Kidney epithelial cell (primary cell): ENCODE data around the gene NUP133. TPM values are rescaled to one million over a fixed set of nuclear protein-coding genes. Genes with fewer than 3 reads are reported as not detected.

ENCODE experiments used
- DNase-seq: peaks from one replicate; pipeline ENCODE4 v3.0.0-alpha.2; 2010; ENCODE audit warnings: low read depth
- H3K27me3 ChIP-seq: 2 replicates; pipeline ENCODE4 v1.6.0; 2011; ENCODE audit warnings: low read length; ENCODE audit not compliant: control insufficient read depth, insufficient read depth
- H3K36me3 ChIP-seq: 2 replicates; pipeline ENCODE4 v1.5.1; 2011; ENCODE audit warnings: low read length; ENCODE audit not compliant: control insufficient read depth, insufficient read depth
- H3K4me3 ChIP-seq: 2 replicates; pipeline ENCODE4 v1.5.1; 2011; ENCODE audit warnings: low read depth, mild to moderate bottlenecking, control low read depth, low read length
- CTCF ChIP-seq: IDR thresholded peaks from 2 replicates; pipeline ENCODE4 v1.5.1; 2011; ENCODE audit warnings: mild to moderate bottlenecking, moderate library complexity, low read length, control low read depth, inconsistent platforms; ENCODE audit not compliant: insufficient read depth, poor library complexity, severe bottlenecking
- total RNA-seq: library from RNA; depleted of rRNA; stranded (reverse); fragments of >200 nt; gene quantifications from 2 replicates; pipeline ENCODE4 v1.2.3, GENCODE V29; 2015

NUP133 gene
- total RNA-seq, 1 donor from 2014 or later: 28.6 TPM

- H3K27me3 ChIP-seq: peaks cover 37% of the 10 kb centered on the region
- DNase-seq: no peak
- H3K36me3 ChIP-seq: no peaks in the 10 kb centered on the region
- H3K4me3 ChIP-seq: no peak overlapping the region
- TF ChIP-seq CTCF: no peak
Observed at GRCh38 chr1:229412056-229412455, 96.1 kb downstream of the NUP133 start.

- H3K36me3 ChIP-seq: no peaks in the 10 kb centered on the region
- H3K27me3 ChIP-seq: peaks cover 42% of the 10 kb centered on the region
- TF ChIP-seq CTCF: no peak
- no peak for DNase-seq
- H3K4me3 ChIP-seq: no peak overlapping the region
Observed at GRCh38 chr1:229411434-229412055, 96.6 kb downstream of the NUP133 start.

GRCh38 chr1:229410692-229411433 lies 97.3 kb downstream of the NUP133 start:
- H3K27me3 ChIP-seq: peaks cover 43% of the 10 kb centered on the region
- H3K4me3 ChIP-seq: no peak overlapping the region
- DNase-seq: peak; percentile 53
- TF ChIP-seq CTCF: no peak
- no peaks in the 10 kb centered on the region for H3K36me3 ChIP-seq

GRCh38 chr1:229410370-229410691 lies 97.8 kb downstream of the NUP133 start:
- no peak for TF ChIP-seq CTCF
- H3K36me3 ChIP-seq: no peaks in the 10 kb centered on the region
- H3K27me3 ChIP-seq: peaks cover 43% of the 10 kb centered on the region
- no peak overlapping the region for H3K4me3 ChIP-seq
- no peak for DNase-seq

- no peak for TF ChIP-seq CTCF
- Histone ChIP-seq H3K27me3 (peaks cover 43% of the 10 kb centered on the region), H3K4me3 (no peak overlapping the region), H3K36me3 (no peaks in the 10 kb centered on the region)
- no peak for DNase-seq
Observed at GRCh38 chr1:229409616-229410369, 98.3 kb downstream of the NUP133 start.
